ENCODE measurements around the gene NPHS1.
"Not testable (repeated sequence)": the region's sequence is repeated elsewhere in the genome, so short reads cannot be mapped to it uniquely, and the experiment has no call there.

Gene NPHS1

GRCh38 chr19:35872180-35872579, 19.9 kb upstream of the NPHS1 start:
- no peak overlapping the region for H3K4me3 ChIP-seq (ENCODE audit: low read depth, low read length)
- no peak for TF ChIP-seq POLR2A (IDR thresholded peaks at IDR 0.05; ENCODE audit: extremely low read depth, insufficient read length)
- TF ChIP-seq MYC (IDR thresholded peaks at IDR 0.05; ENCODE audit: low read depth, low read length) = no peak
- TF ChIP-seq CTCF (IDR thresholded peaks at IDR 0.05; ENCODE audit: low read depth, low read length) = no peak
- TF ChIP-seq, protein P1, sequence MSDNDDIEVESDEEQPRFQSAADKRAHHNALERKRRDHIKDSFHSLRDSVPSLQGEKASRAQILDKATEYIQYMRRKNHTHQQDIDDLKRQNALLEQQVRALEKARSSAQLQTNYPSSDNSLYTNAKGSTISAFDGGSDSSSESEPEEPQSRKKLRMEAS (IDR thresholded peaks at IDR 0.05; ENCODE audit: low read depth, low read length) = no peak
- no peak for DNase-seq (ENCODE audit: low read depth)

GRCh38 chr19:35871611-35872010, 19.3 kb upstream of the NPHS1 start:
- no peak overlapping the region for H3K4me3 ChIP-seq (ENCODE audit: low read depth, low read length)
- TF ChIP-seq CTCF (IDR thresholded peaks at IDR 0.05; ENCODE audit: low read depth, low read length) (no peak), MYC (IDR thresholded peaks at IDR 0.05; ENCODE audit: low read depth, low read length) (no peak)
- DNase-seq (ENCODE audit: low read depth) = no peak

GRCh38 chr19:35870798-35871197, 18.5 kb upstream of the NPHS1 start:
- DNase-seq (ENCODE audit: low read depth) = no peak
- H3K4me3 ChIP-seq (ENCODE audit: low read depth, low read length) = no peak overlapping the region
- TF ChIP-seq, protein P1 (IDR thresholded peaks at IDR 0.05; ENCODE audit: low read depth, low read length) = no peak
- TF ChIP-seq MYC (IDR thresholded peaks at IDR 0.05; ENCODE audit: low read depth, low read length) (no peak), CTCF (IDR thresholded peaks at IDR 0.05; ENCODE audit: low read depth, low read length) (no peak)

DNA sequence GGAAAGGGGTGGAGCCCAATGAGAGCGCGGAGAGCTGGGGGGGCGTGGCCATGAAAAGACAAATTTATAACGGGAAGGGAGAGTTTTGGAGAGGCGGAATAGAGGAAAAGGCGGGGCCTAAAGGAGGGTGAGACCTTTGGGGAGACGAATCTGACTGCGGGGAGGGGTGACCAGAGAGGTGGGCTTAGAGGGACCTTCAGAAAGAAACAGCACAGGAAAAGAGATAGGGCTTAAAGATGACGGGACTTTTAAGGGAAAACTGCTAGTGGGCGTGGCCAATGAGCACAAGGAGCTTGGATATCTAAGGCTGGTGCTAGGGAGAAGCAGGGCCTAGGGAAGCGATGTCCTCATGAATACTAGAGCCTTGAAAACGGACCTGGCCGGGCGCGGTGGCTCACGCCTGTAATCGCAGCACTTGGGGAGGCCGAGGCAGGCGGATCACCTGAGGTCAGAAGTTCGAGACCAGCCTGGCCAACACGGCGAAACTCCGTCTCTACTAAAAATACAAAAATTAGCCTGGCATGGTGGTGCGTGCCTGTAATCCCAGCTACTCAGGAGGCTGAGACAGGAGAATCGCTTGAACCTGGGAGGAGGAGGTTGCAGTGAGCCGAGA, 17.9 kb upstream of the NPHS1 start:
- not testable (repeated sequence) for DNase-seq (ENCODE audit: low read depth); H3K4me3 ChIP-seq (ENCODE audit: low read depth, low read length)

GRCh38 chr19:35869327-35870123, 17.2 kb upstream of the NPHS1 start:
- no peak overlapping the region for H3K4me3 ChIP-seq (ENCODE audit: low read depth, low read length)
- peak; percentile 51 for DNase-seq (ENCODE audit: low read depth)
- TF ChIP-seq, protein P1 (IDR thresholded peaks at IDR 0.05; ENCODE audit: low read depth, low read length) = no peak
- no peak for TF ChIP-seq CTCF (IDR thresholded peaks at IDR 0.05; ENCODE audit: low read depth, low read length)
- TF ChIP-seq MYC (IDR thresholded peaks at IDR 0.05; ENCODE audit: low read depth, low read length) = no peak
- TF ChIP-seq POLR2A (IDR thresholded peaks at IDR 0.05; ENCODE audit: extremely low read depth, insufficient read length) = no peak

DNA sequence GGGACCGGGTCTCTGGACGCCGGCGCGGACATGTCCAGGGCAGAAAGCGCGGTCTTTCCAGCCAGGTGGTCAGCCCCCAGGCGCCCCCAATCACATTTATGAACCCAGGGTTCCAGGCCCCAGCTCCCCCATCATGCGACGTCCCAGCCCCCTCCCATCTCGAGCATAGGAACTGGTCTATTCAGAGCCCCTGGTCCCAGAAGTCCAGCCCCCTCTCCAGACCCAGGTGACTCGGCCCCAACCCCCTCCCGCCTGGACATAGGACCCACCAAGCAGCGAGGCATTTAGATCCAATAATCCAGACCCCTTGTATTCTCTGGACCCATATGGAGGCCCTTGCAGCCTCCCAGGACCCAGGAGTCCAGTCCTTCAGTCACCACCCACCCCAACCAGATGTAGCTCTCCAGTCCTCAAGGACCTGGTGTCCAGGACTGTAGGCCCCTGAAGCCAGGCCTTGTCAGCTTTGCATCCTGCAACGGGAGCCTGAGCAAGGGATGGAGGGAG, 16.6 kb upstream of the NPHS1 start:
- H3K4me3 ChIP-seq (ENCODE audit: low read depth, low read length) = no peak overlapping the region
- DNase-seq (ENCODE audit: low read depth) = no peak
- no peak for TF ChIP-seq CTCF (IDR thresholded peaks at IDR 0.05; ENCODE audit: low read depth, low read length)
- TF ChIP-seq MYC (IDR thresholded peaks at IDR 0.05; ENCODE audit: low read depth, low read length) = no peak
- TF ChIP-seq, protein P1 (IDR thresholded peaks at IDR 0.05; ENCODE audit: low read depth, low read length) = no peak
- TF ChIP-seq POLR2A (IDR thresholded peaks at IDR 0.05; ENCODE audit: extremely low read depth, insufficient read length) = no peak

Measured in NB4 (cell line).